CD4-positive, alpha-beta T cell treated with Interleukin-1 beta for 1 hour (primary cell): ENCODE measurements around the gene DOHH.
"Not testable (repeated sequence)": the region's sequence is repeated elsewhere in the genome, so short reads cannot be mapped to it uniquely, and the experiment has no call there.

Source experiments
- DNase-seq, 2 donors: peaks; one replicate each; pipeline ENCODE4 v3.0.0-alpha.2; 2020 to 2022

The DOHH gene

GRCh38 chr19:3534375-3535234 lies 34.1 kb upstream of the DOHH start:
- DNase-seq = no peak

GRCh38 chr19:3533563-3534216 lies 33.2 kb upstream of the DOHH start:
- DNase-seq = no peak

GRCh38 chr19:3533033-3533432 lies 32.6 kb upstream of the DOHH start:
- DNase-seq = no peak

GRCh38 chr19:3532154-3532786 lies 31.8 kb upstream of the DOHH start:
- no peak for DNase-seq

GRCh38 chr19:3531716-3532115 lies 31.2 kb upstream of the DOHH start:
- no peak for DNase-seq

- no peak for DNase-seq
Observed at GRCh38 chr19:3530389-3530788, 29.9 kb upstream of the DOHH start.

GRCh38 chr19:3529299-3529698 lies 28.8 kb upstream of the DOHH start:
- DNase-seq = not testable (repeated sequence)

GRCh38 chr19:3528539-3529211 lies 28.2 kb upstream of the DOHH start:
- DNase-seq = no peak

GRCh38 chr19:3528080-3528479 lies 27.6 kb upstream of the DOHH start:
- DNase-seq = no peak

- DNase-seq = no peak
Observed at GRCh38 chr19:3527238-3527910, 26.9 kb upstream of the DOHH start.

GRCh38 chr19:3526507-3527237 lies 26.2 kb upstream of the DOHH start:
- DNase-seq = no peak

GRCh38 chr19:3524904-3525451 lies 24.5 kb upstream of the DOHH start:
- no peak for DNase-seq

- DNase-seq = no peak
Observed at GRCh38 chr19:3524078-3524842, 23.8 kb upstream of the DOHH start.

GRCh38 chr19:3523361-3524077 lies 23.0 kb upstream of the DOHH start:
- DNase-seq = no peak

- no peak for DNase-seq
Observed at GRCh38 chr19:3522421-3523360, 22.2 kb upstream of the DOHH start.

- no peak for DNase-seq
Observed at GRCh38 chr19:3521104-3521445, 20.6 kb upstream of the DOHH start.

- no peak for DNase-seq
Observed at GRCh38 chr19:3520166-3521103, 20.0 kb upstream of the DOHH start.

- no peak for DNase-seq
Observed at GRCh38 chr19:3519126-3519525, 18.7 kb upstream of the DOHH start.
